H9 (cell line): ENCODE measurements around the gene WDR7. TPM values are rescaled to one million over a fixed set of nuclear protein-coding genes. Genes with fewer than 3 reads are reported as not detected.

Experiments
- DNase-seq: peaks from one replicate; pipeline ENCODE4 v3.0.0-alpha.2; 2017
- H2AFZ ChIP-seq: one replicate; pipeline ENCODE4 v1.6.1; 2013; ENCODE audit warnings: mild to moderate bottlenecking, low read length, control low read depth, moderate library complexity
- H2AK5ac ChIP-seq: 2 replicates; pipeline ENCODE4 v1.6.1; 2013; ENCODE audit warnings: low read length, control low read depth, mixed read lengths; ENCODE audit not compliant: insufficient read length
- H2BK120ac ChIP-seq: one replicate; pipeline ENCODE4 v1.6.1; 2013; ENCODE audit warnings: low read depth, mild to moderate bottlenecking, low read length, control low read depth, inconsistent platforms; ENCODE audit not compliant: poor library complexity, severe bottlenecking
- H2BK12ac ChIP-seq: 2 replicates; pipeline ENCODE4 v1.6.1; 2013; ENCODE audit warnings: low read length, control low read depth, mixed read lengths, low read depth; ENCODE audit not compliant: insufficient read length
- H2BK15ac ChIP-seq: 2 replicates; pipeline ENCODE4 v1.6.1; 2013; ENCODE audit warnings: low read depth, low read length, control low read depth
- H2BK20ac ChIP-seq: one replicate; pipeline ENCODE4 v1.6.1; 2013; ENCODE audit warnings: low read depth, mild to moderate bottlenecking, low read length, control low read depth, inconsistent platforms; ENCODE audit not compliant: poor library complexity, severe bottlenecking
- H2BK5ac ChIP-seq: 2 replicates; pipeline ENCODE4 v1.6.1; 2013; ENCODE audit warnings: low read length, control low read depth, mixed read lengths; ENCODE audit not compliant: insufficient read length
- H3K14ac ChIP-seq: 2 replicates; pipeline ENCODE4 v1.6.1; 2013; ENCODE audit warnings: low read length, control low read depth; ENCODE audit not compliant: insufficient read depth
- H3K18ac ChIP-seq: 2 replicates; pipeline ENCODE4 v1.6.1; 2013; ENCODE audit warnings: low read depth, mild to moderate bottlenecking, mixed read lengths, low read length, control low read depth; ENCODE audit not compliant: insufficient read length
- H3K23ac ChIP-seq: 2 replicates; pipeline ENCODE4 v1.6.1; 2013; ENCODE audit warnings: low read length, control low read depth, mixed read lengths, low read depth; ENCODE audit not compliant: insufficient read length
- H3K23me2 ChIP-seq: 2 replicates; pipeline ENCODE4 v1.6.1; 2013; ENCODE audit warnings: low read depth, mild to moderate bottlenecking, mixed read lengths, low read length, control low read depth; ENCODE audit not compliant: insufficient read length, poor library complexity, severe bottlenecking
- H3K27ac ChIP-seq: 2 replicates; pipeline ENCODE4 v1.5.1; 2013; ENCODE audit warnings: low read length, control low read depth, mixed read lengths, low read depth; ENCODE audit not compliant: insufficient read length
- H3K27me3 ChIP-seq: 2 replicates; pipeline ENCODE4 v1.6.1; 2013; ENCODE audit warnings: low read length, control low read depth, inconsistent platforms; ENCODE audit not compliant: insufficient read depth
- H3K4ac ChIP-seq: 2 replicates; pipeline ENCODE4 v1.6.1; 2013; ENCODE audit warnings: low read depth, mild to moderate bottlenecking, control low read depth, inconsistent platforms, low read length, moderate library complexity
- H3K4me1 ChIP-seq: 2 replicates; pipeline ENCODE4 v1.6.1; 2013; ENCODE audit warnings: low read length, control low read depth, inconsistent platforms; ENCODE audit not compliant: insufficient read depth
- H3K4me2 ChIP-seq: 2 replicates; pipeline ENCODE4 v1.6.1; 2013; ENCODE audit warnings: low read length, control low read depth, mixed read lengths; ENCODE audit not compliant: insufficient read length, insufficient read depth
- H3K56ac ChIP-seq: 2 replicates; pipeline ENCODE4 v1.6.1; 2013; ENCODE audit warnings: low read depth, mild to moderate bottlenecking, mixed read lengths, low read length, control low read depth; ENCODE audit not compliant: insufficient read length
- H3K79me1 ChIP-seq: 2 replicates; pipeline ENCODE4 v1.6.1; 2013; ENCODE audit warnings: low read depth, mild to moderate bottlenecking, moderate library complexity, low read length, control low read depth, inconsistent platforms; ENCODE audit not compliant: insufficient read depth, poor library complexity, severe bottlenecking
- H3K79me2 ChIP-seq: 2 replicates; pipeline ENCODE4 v1.6.1; 2013; ENCODE audit warnings: low read length, control low read depth, inconsistent platforms; ENCODE audit not compliant: insufficient read depth
- H3K9ac ChIP-seq: 2 replicates; pipeline ENCODE4 v1.6.1; 2013; ENCODE audit warnings: low read length, control low read depth, mixed read lengths; ENCODE audit not compliant: insufficient read length; ENCODE audit errors: extremely low read depth
- H3K9me3 ChIP-seq: one replicate; pipeline ENCODE4 v1.6.1; 2013; ENCODE audit warnings: low read depth, low read length, inconsistent platforms; ENCODE audit not compliant: control insufficient read depth
- H3T11ph ChIP-seq: one replicate; pipeline ENCODE4 v1.6.1; 2013; ENCODE audit warnings: mild to moderate bottlenecking, low read length, control low read depth, inconsistent platforms
- H4K20me1 ChIP-seq: one replicate; pipeline ENCODE4 v1.6.1; 2013; ENCODE audit not compliant: control insufficient read depth, insufficient read length, insufficient read depth
- H4K5ac ChIP-seq: 2 replicates; pipeline ENCODE4 v1.6.1; 2013; ENCODE audit warnings: low read depth, mild to moderate bottlenecking, mixed read lengths, low read length, control low read depth; ENCODE audit not compliant: insufficient read length
- H4K8ac ChIP-seq: replicated peaks from 2 replicates; pipeline ENCODE4 v1.6.1; 2013; ENCODE audit warnings: low read length, control low read depth, mixed read lengths, low read depth; ENCODE audit not compliant: insufficient read length
- H4K91ac ChIP-seq: 2 replicates; pipeline ENCODE4 v1.6.1; 2013; ENCODE audit warnings: low read depth, mild to moderate bottlenecking, moderate library complexity, mixed read lengths, low read length, control low read depth; ENCODE audit not compliant: insufficient read length
- H3K27ac Mint-ChIP-seq, 3 experiments: 2 replicates in 2 of 3; 3 replicates in 1 of 3; pipeline ENCODE4 v1.8.0; 2020 to 2021; ENCODE audit warnings: mixed read lengths in 3 of 3, mild to moderate bottlenecking in 1 of 3, moderate library complexity in 1 of 3
- H3K27me3 Mint-ChIP-seq: 2 replicates; pipeline ENCODE4 v1.8.0; 2021; ENCODE audit warnings: low read depth, mild to moderate bottlenecking, moderate library complexity, mixed read lengths
- H3K36me3 Mint-ChIP-seq, 3 experiments: 2 replicates in 2 of 3; 3 replicates in 1 of 3; pipeline ENCODE4 v1.8.0; 2020 to 2021; ENCODE audit warnings: low read depth in 3 of 3, mixed read lengths in 3 of 3; ENCODE audit not compliant: insufficient read depth in 1 of 3
- H3K4me1 Mint-ChIP-seq, 2 experiments: 2 replicates each; pipeline ENCODE4 v1.8.0; 2020; ENCODE audit warnings: mixed read lengths in 2 of 2
- H3K4me3 Mint-ChIP-seq, 2 experiments: 2 replicates in 1 of 2; 3 replicates in 1 of 2; pipeline ENCODE4 v1.8.0; 2020 to 2021; ENCODE audit warnings: mild to moderate bottlenecking in 2 of 2, mixed read lengths in 2 of 2, moderate library complexity in 1 of 2
- H3K9me3 Mint-ChIP-seq, 2 experiments: 2 replicates in 1 of 2; 3 replicates in 1 of 2; pipeline ENCODE4 v1.8.0; 2020; ENCODE audit warnings: mild to moderate bottlenecking in 2 of 2, mixed read lengths in 2 of 2, moderate library complexity in 1 of 2
- CTCF ChIP-seq: fragments of 200-600 bp; sonication (generic); conservative IDR thresholded peaks from 3 replicates; pipeline ENCODE4 v1.8.0; 2021; ENCODE audit warnings: antibody characterized with exemption, mild to moderate bottlenecking
- WGBS: extraction: QIAGEN DNeasy Blood & Tissue Kit; methylation state at CpG from one replicate; pipeline ENCODE4 v1.1.7; 2013; ENCODE audit warnings: missing lambda C conversion rate, low lambda C conversion rate, mixed read lengths; ENCODE audit not compliant: insufficient read length; ENCODE audit errors: extremely low coverage; 5-methylcytosine and 5-hydroxymethylcytosine counted together
- total RNA-seq: library from RNA; stranded (reverse); gene quantifications from 2 replicates; pipeline ENCODE4 v1.2.1, GENCODE V29; 2021

The WDR7 gene
- total RNA-seq, 1 experiment from 2014 or later, result 14.8 TPM

GRCh38 chr18:56889621-56890020 is 238.5 kb downstream of the WDR7 start:
- H3K27me3 Mint-ChIP-seq, result no peaks in the 10 kb centered on the region
- H2BK12ac ChIP-seq, result no peak overlapping the region
- H3K36me3 Mint-ChIP-seq, result peaks cover 0 to 4% (median 0%) of the 10 kb centered on the region in 3 experiments; a peak in 1 of 7 replicates
- H3K4me3 Mint-ChIP-seq, result no peak overlapping the region
- H3K56ac ChIP-seq, result no peak overlapping the region
- H3K27ac ChIP-seq, result no peak overlapping the region
- H3K79me2 ChIP-seq, result no peaks in the 10 kb centered on the region
- no peaks in the 10 kb centered on the region for H4K20me1 ChIP-seq
- H2BK20ac ChIP-seq, result no peak overlapping the region
- H3K4me1 Mint-ChIP-seq, result peaks cover 5 to 6% of the 10 kb centered on the region in 2 experiments
- no peaks in the 10 kb centered on the region for H3K27me3 ChIP-seq
- H4K8ac ChIP-seq, result no peak overlapping the region
- no peak overlapping the region for H3K18ac ChIP-seq
- no peak overlapping the region for H2BK5ac ChIP-seq
- H3K9ac ChIP-seq, result no peak overlapping the region
- no peaks in the 10 kb centered on the region for H3K23me2 ChIP-seq
- no peak overlapping the region for H3K4me2 ChIP-seq
- H2BK15ac ChIP-seq, result no peak overlapping the region
- H3K14ac ChIP-seq, result no peak overlapping the region
- no peak overlapping the region for H3K23ac ChIP-seq
- WGBS, result no CpG with 5 or more reads among the region's 2 CpGs
- TF ChIP-seq CTCF, result no peak
- no peak overlapping the region for H4K5ac ChIP-seq
- H3T11ph ChIP-seq, result no peak overlapping the region
- no peak overlapping the region for H2BK120ac ChIP-seq
- H3K9me3 ChIP-seq, result no peaks in the 10 kb centered on the region
- no peaks in the 10 kb centered on the region for H3K79me1 ChIP-seq
- DNase-seq, result no peak
- H3K9me3 Mint-ChIP-seq, result no peaks in the 10 kb centered on the region
- H4K91ac ChIP-seq, result no peak overlapping the region
- H3K4me1 ChIP-seq, result peaks cover 4% of the 10 kb centered on the region; the same call in 1 of the 2 replicates
- no peak overlapping the region for H2AFZ ChIP-seq
- H3K27ac Mint-ChIP-seq, result no peak overlapping the region
- no peak overlapping the region for H3K4ac ChIP-seq
- no peak overlapping the region for H2AK5ac ChIP-seq
